MM.1S (cell line): ENCODE measurements around the gene PLXNA4.

Source experiments
- DNase-seq: peaks from one replicate; pipeline ENCODE4 v3.0.0-alpha.2; 2015
- H2AFZ ChIP-seq: fragments of 300-600 bp; sonication (generic); 2 replicates; pipeline ENCODE4 v1.6.0; 2016; ENCODE audit warnings: antibody characterized with exemption, low read length
- H3F3A ChIP-seq: fragments of 300-600 bp; sonication (generic); 2 replicates; pipeline ENCODE4 v1.6.1; 2016; ENCODE audit warnings: mild to moderate bottlenecking, antibody characterized with exemption, low read length, moderate library complexity, mixed read lengths; ENCODE audit not compliant: insufficient read depth
- H3K27ac ChIP-seq: fragments of 300-600 bp; sonication (generic); 2 replicates; pipeline ENCODE4 v1.5.1; 2016; ENCODE audit warnings: mild to moderate bottlenecking, low read length
- H3K27me3 ChIP-seq: fragments of 300-600 bp; sonication (generic); replicated peaks from 2 replicates; pipeline ENCODE4 v1.6.0; 2016; ENCODE audit warnings: low read length; ENCODE audit not compliant: insufficient read depth
- H3K36me3 ChIP-seq: fragments of 300-600 bp; sonication (generic); replicated peaks from 2 replicates; pipeline ENCODE4 v1.6.1; 2016; ENCODE audit warnings: mild to moderate bottlenecking, low read length, mixed read lengths; ENCODE audit not compliant: insufficient read depth
- H3K4me1 ChIP-seq: fragments of 300-600 bp; sonication (generic); 2 replicates; pipeline ENCODE4 v1.6.1; 2016; ENCODE audit warnings: low read length, mixed read lengths
- H3K4me2 ChIP-seq: fragments of 300-600 bp; sonication (generic); 2 replicates; pipeline ENCODE4 v1.6.0; 2016; ENCODE audit warnings: low read depth, low read length
- H3K4me3 ChIP-seq: fragments of 300-600 bp; sonication (generic); 2 replicates; pipeline ENCODE4 v1.5.1; 2016; ENCODE audit warnings: low read length, mixed read lengths
- H3K79me2 ChIP-seq: fragments of 300-600 bp; sonication (generic); 2 replicates; pipeline ENCODE4 v1.6.1; 2016; ENCODE audit warnings: mixed run types, low read length, mixed read lengths
- H3K9ac ChIP-seq: fragments of 300-600 bp; sonication (generic); 2 replicates; pipeline ENCODE4 v1.6.1; 2016; ENCODE audit warnings: low read length, mixed read lengths
- H3K9me2 ChIP-seq: fragments of 300-600 bp; sonication (generic); replicated peaks from 2 replicates; pipeline ENCODE4 v1.6.1; 2016; ENCODE audit warnings: mild to moderate bottlenecking, low read length, mixed read lengths; ENCODE audit not compliant: insufficient read depth
- H3K9me3 ChIP-seq: fragments of 300-600 bp; sonication (generic); replicated peaks from 2 replicates; pipeline ENCODE4 v1.6.1; 2016; ENCODE audit warnings: mild to moderate bottlenecking, low read length, mixed read lengths; ENCODE audit not compliant: insufficient read depth
- H4K20me1 ChIP-seq: fragments of 300-600 bp; sonication (generic); 2 replicates; pipeline ENCODE4 v1.6.1; 2016; ENCODE audit warnings: mild to moderate bottlenecking, low read length, moderate library complexity, mixed read lengths; ENCODE audit not compliant: insufficient read depth
- EZH2 ChIP-seq: fragments of 300-600 bp; sonication (generic); optimal IDR thresholded peaks from 2 replicates; pipeline ENCODE3; 2017; ENCODE audit warnings: low read depth, mild to moderate bottlenecking, antibody characterized with exemption, low read length, mixed read lengths
- EZH2phosphoT487 ChIP-seq: fragments of 300-600 bp; sonication (generic); IDR thresholded peaks from 2 replicates; pipeline ENCODE4 v1.6.1; 2018; ENCODE audit warnings: antibody characterized with exemption, low read length
- TF ChIP-seq, protein P1 (sequence below): fragments of 300-600 bp; sonication (generic); IDR thresholded peaks from 2 replicates; pipeline ENCODE4 v1.5.1; 2016; ENCODE audit warnings: antibody characterized with exemption, low read length, mixed read lengths

PLXNA4 gene

DNA sequence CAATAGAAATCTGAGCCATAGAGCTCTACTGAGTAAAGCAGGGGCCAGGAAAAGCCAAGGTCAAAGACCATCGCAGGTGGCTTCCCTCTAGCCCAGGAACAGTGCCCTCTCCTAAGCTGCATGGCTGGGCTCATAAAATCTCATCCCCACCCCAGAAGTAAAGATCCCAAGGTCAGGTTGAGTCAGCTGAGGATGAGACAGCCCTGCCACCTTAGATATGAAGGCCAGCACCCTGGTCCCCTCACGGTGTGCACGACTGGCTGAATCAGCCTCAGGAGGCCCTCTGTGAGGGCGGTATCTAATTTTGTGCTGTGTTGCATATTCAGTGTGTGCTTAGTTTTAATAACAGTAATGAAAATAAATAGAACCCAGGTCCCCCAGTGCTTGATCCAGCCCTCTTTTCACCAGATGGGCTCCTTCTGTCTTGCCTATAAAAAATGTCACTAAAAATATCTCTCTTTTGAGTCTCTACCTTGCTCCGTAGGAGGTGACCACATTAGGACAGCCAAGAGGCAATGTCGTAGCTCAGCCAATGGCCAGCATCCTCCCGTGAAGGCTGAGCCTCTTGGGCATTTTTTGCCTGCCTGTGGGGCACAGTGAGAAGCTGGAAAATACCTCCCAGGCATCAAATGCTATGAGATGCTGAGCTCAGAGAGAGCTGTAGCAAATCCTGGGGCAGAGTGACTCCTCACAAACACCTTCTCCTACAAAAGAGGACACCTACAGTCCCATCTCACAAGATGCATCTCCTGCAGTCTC lies 424.0 kb downstream of the PLXNA4 start:
- H3K9me2 ChIP-seq: no peaks in the 10 kb centered on the region
- H3K79me2 ChIP-seq: no peaks in the 10 kb centered on the region
- no peaks in the 10 kb centered on the region for H4K20me1 ChIP-seq
- H3K9ac ChIP-seq: no peak overlapping the region
- no peak overlapping the region for H3K27ac ChIP-seq
- no peaks in the 10 kb centered on the region for H3K27me3 ChIP-seq
- no peaks in the 10 kb centered on the region for H3K4me1 ChIP-seq
- no peak overlapping the region for H3K4me3 ChIP-seq
- TF ChIP-seq, protein P1, sequence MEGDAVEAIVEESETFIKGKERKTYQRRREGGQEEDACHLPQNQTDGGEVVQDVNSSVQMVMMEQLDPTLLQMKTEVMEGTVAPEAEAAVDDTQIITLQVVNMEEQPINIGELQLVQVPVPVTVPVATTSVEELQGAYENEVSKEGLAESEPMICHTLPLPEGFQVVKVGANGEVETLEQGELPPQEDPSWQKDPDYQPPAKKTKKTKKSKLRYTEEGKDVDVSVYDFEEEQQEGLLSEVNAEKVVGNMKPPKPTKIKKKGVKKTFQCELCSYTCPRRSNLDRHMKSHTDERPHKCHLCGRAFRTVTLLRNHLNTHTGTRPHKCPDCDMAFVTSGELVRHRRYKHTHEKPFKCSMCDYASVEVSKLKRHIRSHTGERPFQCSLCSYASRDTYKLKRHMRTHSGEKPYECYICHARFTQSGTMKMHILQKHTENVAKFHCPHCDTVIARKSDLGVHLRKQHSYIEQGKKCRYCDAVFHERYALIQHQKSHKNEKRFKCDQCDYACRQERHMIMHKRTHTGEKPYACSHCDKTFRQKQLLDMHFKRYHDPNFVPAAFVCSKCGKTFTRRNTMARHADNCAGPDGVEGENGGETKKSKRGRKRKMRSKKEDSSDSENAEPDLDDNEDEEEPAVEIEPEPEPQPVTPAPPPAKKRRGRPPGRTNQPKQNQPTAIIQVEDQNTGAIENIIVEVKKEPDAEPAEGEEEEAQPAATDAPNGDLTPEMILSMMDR: no peak
- TF ChIP-seq EZH2 (no peak), EZH2phosphoT487 (no peak)
- H3K4me2 ChIP-seq: no peak overlapping the region
- no peak for DNase-seq
- H3K9me3 ChIP-seq: no peaks in the 10 kb centered on the region
- no peaks in the 10 kb centered on the region for H3K36me3 ChIP-seq
- no peak overlapping the region for H2AFZ ChIP-seq
- no peaks in the 10 kb centered on the region for H3F3A ChIP-seq

DNA sequence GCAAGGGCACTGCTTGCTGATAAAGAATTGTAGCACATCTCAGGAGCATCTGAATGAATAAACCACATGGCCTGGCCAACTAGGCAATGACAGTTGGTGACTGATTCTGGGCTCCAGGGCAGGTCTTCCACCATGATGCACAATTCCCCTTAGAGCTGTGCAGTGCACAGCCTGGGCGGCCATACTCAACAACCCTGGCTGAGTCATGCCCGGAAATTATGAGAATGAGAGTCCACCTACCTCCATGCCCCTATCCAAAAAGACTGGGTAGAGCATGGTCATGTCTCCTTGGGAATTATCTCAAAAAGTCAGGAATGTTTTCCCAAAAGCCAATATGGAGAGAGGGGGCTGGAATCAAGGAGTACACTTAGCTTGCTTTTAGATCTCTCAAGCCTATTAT lies 425.6 kb downstream of the PLXNA4 start:
- Histone ChIP-seq H3K4me1 (no peaks in the 10 kb centered on the region), H3K27ac (no peak overlapping the region), H3F3A (no peaks in the 10 kb centered on the region), H3K36me3 (no peaks in the 10 kb centered on the region), H2AFZ (no peak overlapping the region), H4K20me1 (no peaks in the 10 kb centered on the region), H3K9me2 (no peaks in the 10 kb centered on the region), H3K27me3 (no peaks in the 10 kb centered on the region; the same call in 1 of the 2 replicates), H3K4me2 (no peak overlapping the region), H3K4me3 (no peak overlapping the region), H3K9me3 (no peaks in the 10 kb centered on the region), H3K79me2 (no peaks in the 10 kb centered on the region), H3K9ac (no peak overlapping the region)
- TF ChIP-seq, protein P1: no peak
- TF ChIP-seq EZH2phosphoT487: no peak
- TF ChIP-seq EZH2: no peak
- DNase-seq: no peak

DNA sequence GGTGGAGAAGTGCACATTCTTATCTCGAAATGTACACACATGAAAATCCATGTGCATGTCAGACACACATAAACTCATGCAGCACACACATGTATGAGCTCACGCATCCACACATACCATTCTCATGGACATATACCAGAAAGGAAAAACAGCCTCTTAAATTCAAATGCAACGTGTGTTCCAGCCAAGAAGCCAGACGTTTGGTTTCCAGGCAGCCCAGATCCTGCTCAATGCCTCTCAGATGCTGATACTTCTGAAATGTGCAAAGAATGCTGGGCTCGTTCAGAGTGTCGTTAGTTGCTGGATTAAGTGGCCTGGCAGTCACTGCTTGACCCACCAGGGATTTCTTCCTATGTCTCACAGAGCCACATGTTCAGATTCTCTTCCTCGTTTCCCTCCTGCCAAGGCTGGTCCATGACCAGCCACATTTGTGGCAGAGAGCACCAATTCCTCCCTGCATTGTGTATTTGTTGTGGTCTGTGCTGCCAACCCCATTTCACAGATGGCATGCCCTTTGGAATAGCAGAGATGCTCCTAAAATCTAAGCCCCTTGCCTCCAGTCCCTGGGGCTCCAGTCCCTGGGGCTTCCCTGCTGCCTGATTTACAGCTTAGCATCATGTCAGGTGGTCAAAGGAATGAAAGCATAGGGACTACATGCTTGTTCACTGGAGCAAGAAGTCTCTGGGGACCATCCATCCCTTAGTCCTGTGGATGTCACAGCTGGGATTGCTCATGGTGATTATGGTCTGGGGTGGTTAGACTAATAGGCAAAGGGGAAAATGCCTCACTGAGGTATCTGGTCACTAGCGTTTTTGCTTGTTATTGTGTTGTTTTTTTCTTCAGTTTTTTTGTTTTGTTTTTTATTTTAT lies 426.6 kb downstream of the PLXNA4 start:
- H3K27me3 ChIP-seq: no peaks in the 10 kb centered on the region; the same call in 1 of the 2 replicates
- no peaks in the 10 kb centered on the region for H3K4me1 ChIP-seq
- no peaks in the 10 kb centered on the region for H3K9me3 ChIP-seq
- no peaks in the 10 kb centered on the region for H3K36me3 ChIP-seq
- no peaks in the 10 kb centered on the region for H3F3A ChIP-seq
- H3K9me2 ChIP-seq: no peaks in the 10 kb centered on the region
- no peak for TF ChIP-seq EZH2
- no peak for TF ChIP-seq EZH2phosphoT487
- TF ChIP-seq, protein P1: no peak
- no peak overlapping the region for H3K9ac ChIP-seq
- H3K79me2 ChIP-seq: no peaks in the 10 kb centered on the region
- no peaks in the 10 kb centered on the region for H4K20me1 ChIP-seq
- H3K27ac ChIP-seq: no peak overlapping the region
- no peak overlapping the region for H3K4me3 ChIP-seq
- H2AFZ ChIP-seq: no peak overlapping the region
- DNase-seq: no peak
- H3K4me2 ChIP-seq: no peak overlapping the region
